Measurements from ENCODE around the gene ANTXR1. TPM values are rescaled to one million over a fixed set of nuclear protein-coding genes. Genes with fewer than 3 reads are reported as not detected.

Gene ANTXR1
- total RNA-seq, 1 experiment from 2014 or later = 0.27 TPM

DNA sequence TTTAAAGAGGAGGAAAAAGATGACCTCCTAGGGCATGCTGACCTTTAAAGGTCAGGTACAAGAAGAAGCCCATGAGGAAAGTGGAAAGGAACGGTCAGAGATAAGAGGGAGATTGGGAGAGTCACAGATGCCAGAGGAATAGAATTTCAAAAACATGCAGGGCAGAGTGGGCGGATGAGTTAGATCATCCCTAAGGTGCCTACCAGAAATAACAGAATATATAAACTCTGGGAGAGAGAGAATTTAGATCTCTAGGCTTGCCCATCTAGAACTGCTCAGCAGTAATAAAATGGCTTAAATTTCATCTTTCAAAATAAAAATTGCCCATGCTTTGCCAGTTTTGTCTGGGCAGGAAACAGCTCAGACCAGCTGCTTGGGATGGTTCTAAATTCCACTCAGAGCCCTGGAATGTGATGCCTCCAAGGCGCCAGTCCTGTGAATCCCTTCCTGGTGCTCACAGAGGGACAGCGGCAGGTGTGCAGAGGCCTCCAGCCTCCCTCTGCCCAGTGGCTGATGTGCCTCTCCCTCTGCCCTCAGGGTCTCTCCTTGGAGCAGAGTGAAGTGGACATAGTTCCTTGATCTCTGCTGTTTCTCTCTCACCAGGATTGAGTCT is 130.9 kb downstream of the ANTXR1 start:
- Mint-ChIP-seq H3K4me3 (ENCODE audit: unreplicated experiment) (no peak overlapping the region), H3K27me3 (ENCODE audit: insufficient read depth, unreplicated experiment) (peaks cover 21% of the 10 kb centered on the region), H3K9me3 (ENCODE audit: unreplicated experiment) (no peaks in the 10 kb centered on the region), H3K36me3 (ENCODE audit: insufficient read depth, unreplicated experiment) (no peaks in the 10 kb centered on the region), H3K27ac (ENCODE audit: unreplicated experiment) (no peak overlapping the region), H3K4me1 (ENCODE audit: low read depth, unreplicated experiment) (no peaks in the 10 kb centered on the region)
- Histone ChIP-seq H3K4me1 (no peaks in the 10 kb centered on the region), H3K9me3 (no peaks in the 10 kb centered on the region), H3K27me3 (replicated peaks; ENCODE audit: control insufficient read depth, insufficient read depth, low read length) (no peaks in the 10 kb centered on the region), H3K36me3 (ENCODE audit: control insufficient read depth, insufficient read depth, low read length) (no peaks in the 10 kb centered on the region), H3K4me3 (ENCODE audit: low read depth, low read length) (no peak overlapping the region)
- intact Hi-C loops (cut with micrococcal nuclease; ENCODE audit: unreplicated experiment) = no loop called here
- CTCF ChIA-PET = no interaction called here
- DNase-seq = peak in 1 of 2 experiments; percentile 44
- POLR2A ChIA-PET = no interaction called here
- TF ChIP-seq CTCF (IDR thresholded peaks at IDR 0.05; ENCODE audit: insufficient read depth in 1 of 2, low read depth in 1 of 2, low read length in 1 of 2, severe bottlenecking in 1 of 2, unreplicated experiment in 1 of 2) = no peak
- no TSS peak for BruUV-seq (replicated peaks)

DNA sequence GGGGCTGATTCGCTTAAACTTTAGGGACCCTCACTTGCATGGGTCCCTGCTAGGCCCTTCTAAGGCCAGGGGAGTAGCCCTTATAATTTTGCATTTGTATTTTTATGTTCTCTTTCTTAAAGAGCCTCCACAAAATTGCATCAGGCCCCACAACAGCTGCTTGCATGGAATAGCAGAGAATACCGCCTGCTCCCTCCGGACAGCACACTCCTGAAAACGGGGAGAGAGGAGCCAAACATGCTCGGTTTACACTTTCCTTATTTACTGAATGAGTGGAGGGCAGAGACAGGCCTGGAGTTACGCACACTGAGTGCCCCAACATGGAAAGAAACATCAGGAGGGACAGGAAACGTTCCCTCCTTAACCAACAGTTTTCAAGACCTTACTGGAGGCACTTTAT is 132.2 kb downstream of the ANTXR1 start:
- CTCF ChIA-PET = no interaction called here
- Histone ChIP-seq H3K27me3 (replicated peaks; ENCODE audit: control insufficient read depth, insufficient read depth, low read length) (no peaks in the 10 kb centered on the region), H3K36me3 (ENCODE audit: control insufficient read depth, insufficient read depth, low read length) (no peaks in the 10 kb centered on the region), H3K9me3 (no peaks in the 10 kb centered on the region), H3K4me1 (no peaks in the 10 kb centered on the region), H3K4me3 (ENCODE audit: low read depth, low read length) (no peak overlapping the region)
- no peak for TF ChIP-seq CTCF (IDR thresholded peaks at IDR 0.05; ENCODE audit: insufficient read depth in 1 of 2, low read depth in 1 of 2, low read length in 1 of 2, severe bottlenecking in 1 of 2, unreplicated experiment in 1 of 2)
- Mint-ChIP-seq H3K4me1 (ENCODE audit: low read depth, unreplicated experiment) (no peaks in the 10 kb centered on the region), H3K27ac (ENCODE audit: unreplicated experiment) (no peak overlapping the region), H3K27me3 (ENCODE audit: insufficient read depth, unreplicated experiment) (peaks cover 23% of the 10 kb centered on the region), H3K36me3 (ENCODE audit: insufficient read depth, unreplicated experiment) (no peaks in the 10 kb centered on the region), H3K4me3 (ENCODE audit: unreplicated experiment) (no peak overlapping the region), H3K9me3 (ENCODE audit: unreplicated experiment) (no peaks in the 10 kb centered on the region)
- BruUV-seq (replicated peaks) = no TSS peak
- no peak for DNase-seq
- intact Hi-C loops (cut with micrococcal nuclease; ENCODE audit: unreplicated experiment) = no loop called here
- POLR2A ChIA-PET = no interaction called here

- no peak for TF ChIP-seq CTCF (IDR thresholded peaks at IDR 0.05; ENCODE audit: insufficient read depth in 1 of 2, low read depth in 1 of 2, low read length in 1 of 2, severe bottlenecking in 1 of 2, unreplicated experiment in 1 of 2)
- CTCF ChIA-PET = no interaction called here
- no peaks in the 10 kb centered on the region for H3K9me3 ChIP-seq
- Mint-ChIP-seq H3K27ac (ENCODE audit: unreplicated experiment) (no peak overlapping the region), H3K36me3 (ENCODE audit: insufficient read depth, unreplicated experiment) (no peaks in the 10 kb centered on the region), H3K4me3 (ENCODE audit: unreplicated experiment) (no peak overlapping the region), H3K27me3 (ENCODE audit: insufficient read depth, unreplicated experiment) (peaks cover 17% of the 10 kb centered on the region), H3K4me1 (ENCODE audit: low read depth, unreplicated experiment) (no peaks in the 10 kb centered on the region), H3K9me3 (ENCODE audit: unreplicated experiment) (no peaks in the 10 kb centered on the region)
- intact Hi-C loops (cut with micrococcal nuclease; ENCODE audit: unreplicated experiment) = no loop called here
- POLR2A ChIA-PET = no interaction called here
- no peaks in the 10 kb centered on the region for H3K27me3 ChIP-seq (replicated peaks; ENCODE audit: control insufficient read depth, insufficient read depth, low read length)
- no peak for DNase-seq
- no peak overlapping the region for H3K4me3 ChIP-seq (ENCODE audit: low read depth, low read length)
- no TSS peak for BruUV-seq (replicated peaks)
- no peaks in the 10 kb centered on the region for H3K4me1 ChIP-seq
- no peaks in the 10 kb centered on the region for H3K36me3 ChIP-seq (ENCODE audit: control insufficient read depth, insufficient read depth, low read length)
Measured at GRCh38 chr2:69147841-69148533, 135.0 kb downstream of the ANTXR1 start.

All from Caco-2 (cell line).